Measurements from ENCODE around the gene ANKRD22.

Gene ANKRD22

GRCh38 chr10:88830643-88831268, 20.9 kb downstream of the ANKRD22 start:
- no peaks in the 10 kb centered on the region for H3K79me2 ChIP-seq (ENCODE audit: insufficient read depth, low read length)
- no peak overlapping the region for H3K4me2 ChIP-seq (ENCODE audit: insufficient read depth, low read length)
- H3K9me3 ChIP-seq (ENCODE audit: insufficient read depth, low read length, severe bottlenecking) = no peaks in the 10 kb centered on the region
- ATAC-seq (ENCODE audit: insufficient read depth, low read depth) = no peak
- H3K36me3 ChIP-seq (ENCODE audit: insufficient read depth, low read length) = no peaks in the 10 kb centered on the region
- H4K20me1 ChIP-seq (ENCODE audit: insufficient read depth, low read length) = no peaks in the 10 kb centered on the region
- TF ChIP-seq CTCF (IDR thresholded peaks at IDR 0.05; ENCODE audit: borderline replicate concordance, extremely low read depth, low read length, poor library complexity, severe bottlenecking) = no peak
- no peak for TF ChIP-seq EZH2 (IDR thresholded peaks at IDR 0.05; ENCODE audit: borderline replicate concordance, low read depth, low read length, severe bottlenecking)
- H3K4me1 ChIP-seq (ENCODE audit: insufficient read depth, low read length) = 0 out of 2 replicates have a peak, but pooled peaks cover 3% of the 10 kb centered on the region
- no peak overlapping the region for H2AFZ ChIP-seq (ENCODE audit: low read depth, low read length)
- H3K4me3 ChIP-seq (ENCODE audit: low read depth in 1 of 2, low read length in 2 of 2) = no peak overlapping the region
- no peak overlapping the region for H3K27ac ChIP-seq (ENCODE audit: low read length)
- DNase-seq = no peak
- no peak overlapping the region for H3K9ac ChIP-seq (ENCODE audit: low read depth, low read length)
- H3K27me3 ChIP-seq (ENCODE audit: insufficient read depth, low read length, poor library complexity) = peaks cover 31% of the 10 kb centered on the region

DNA sequence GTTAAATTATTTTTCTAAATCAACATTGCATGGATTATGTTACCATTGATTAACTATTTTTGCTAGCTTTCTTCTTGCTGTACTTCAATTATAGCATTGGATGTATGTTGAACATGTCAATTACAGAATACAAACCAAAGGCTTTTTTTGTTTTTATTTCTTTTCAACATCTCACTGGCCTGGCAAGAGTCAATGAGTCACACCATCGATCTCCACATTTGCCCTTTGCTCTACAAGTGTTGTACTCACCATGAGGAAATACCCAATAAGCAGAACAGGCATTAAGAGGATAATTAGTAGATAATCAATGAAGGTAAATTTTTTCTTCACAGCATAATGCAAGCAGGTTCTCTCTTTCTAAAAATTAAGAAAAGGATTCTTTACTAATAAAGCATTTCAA, 23.3 kb downstream of the ANKRD22 start:
- ATAC-seq (ENCODE audit: insufficient read depth, low read depth) (no peak), DNase-seq (no peak)
- Histone ChIP-seq H3K9ac (ENCODE audit: low read depth, low read length) (no peak overlapping the region), H2AFZ (ENCODE audit: low read depth, low read length) (no peak overlapping the region), H3K4me3 (ENCODE audit: low read depth in 1 of 2, low read length in 2 of 2) (no peak overlapping the region), H3K4me2 (ENCODE audit: insufficient read depth, low read length) (no peak overlapping the region), H3K27me3 (ENCODE audit: insufficient read depth, low read length, poor library complexity) (peaks cover 25% of the 10 kb centered on the region), H3K36me3 (ENCODE audit: insufficient read depth, low read length) (no peaks in the 10 kb centered on the region), H3K27ac (ENCODE audit: low read length) (no peak overlapping the region), H3K9me3 (ENCODE audit: insufficient read depth, low read length, severe bottlenecking) (no peaks in the 10 kb centered on the region), H3K79me2 (ENCODE audit: insufficient read depth, low read length) (no peaks in the 10 kb centered on the region), H3K4me1 (ENCODE audit: insufficient read depth, low read length) (no peaks in the 10 kb centered on the region), H4K20me1 (ENCODE audit: insufficient read depth, low read length) (no peaks in the 10 kb centered on the region)
- no peak for TF ChIP-seq EZH2 (IDR thresholded peaks at IDR 0.05; ENCODE audit: borderline replicate concordance, low read depth, low read length, severe bottlenecking)
- TF ChIP-seq CTCF (IDR thresholded peaks at IDR 0.05; ENCODE audit: borderline replicate concordance, extremely low read depth, low read length, poor library complexity, severe bottlenecking) = no peak

DNA sequence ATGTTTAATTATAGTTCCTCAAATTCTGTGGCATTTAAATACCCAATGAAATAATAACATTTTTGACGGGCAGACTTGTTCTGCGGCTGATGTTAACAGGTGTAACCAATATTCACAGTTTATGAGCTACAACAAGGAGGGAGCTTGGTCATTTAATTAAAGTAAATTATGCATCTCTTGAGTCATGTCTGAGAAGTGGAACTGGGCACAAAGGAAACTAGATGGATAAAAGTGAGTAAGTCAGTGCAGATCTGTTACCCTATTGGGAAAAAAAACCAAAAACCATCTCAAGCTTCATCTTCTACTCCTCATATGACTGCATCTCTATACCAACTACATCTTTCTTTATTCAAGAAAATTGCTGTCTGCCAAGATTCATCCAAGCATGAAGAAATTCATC, 24.0 kb downstream of the ANKRD22 start:
- Histone ChIP-seq H3K27me3 (ENCODE audit: insufficient read depth, low read length, poor library complexity) (peaks cover 19% of the 10 kb centered on the region), H2AFZ (ENCODE audit: low read depth, low read length) (no peak overlapping the region), H3K9me3 (ENCODE audit: insufficient read depth, low read length, severe bottlenecking) (no peaks in the 10 kb centered on the region), H3K79me2 (ENCODE audit: insufficient read depth, low read length) (no peaks in the 10 kb centered on the region), H3K27ac (ENCODE audit: low read length) (no peak overlapping the region), H3K4me3 (ENCODE audit: low read depth in 1 of 2, low read length in 2 of 2) (no peak overlapping the region), H3K4me2 (ENCODE audit: insufficient read depth, low read length) (no peak overlapping the region), H3K4me1 (ENCODE audit: insufficient read depth, low read length) (no peaks in the 10 kb centered on the region), H3K36me3 (ENCODE audit: insufficient read depth, low read length) (no peaks in the 10 kb centered on the region), H4K20me1 (ENCODE audit: insufficient read depth, low read length) (no peaks in the 10 kb centered on the region), H3K9ac (ENCODE audit: low read depth, low read length) (no peak overlapping the region)
- TF ChIP-seq EZH2 (IDR thresholded peaks at IDR 0.05; ENCODE audit: borderline replicate concordance, low read depth, low read length, severe bottlenecking) (no peak), CTCF (IDR thresholded peaks at IDR 0.05; ENCODE audit: borderline replicate concordance, extremely low read depth, low read length, poor library complexity, severe bottlenecking) (no peak)
- DNase-seq (no peak), ATAC-seq (ENCODE audit: insufficient read depth, low read depth) (no peak)
